Keratinocyte (primary cell): ENCODE results near the gene CLDN22. TPM values are rescaled to one million over a fixed set of nuclear protein-coding genes. Genes with fewer than 3 reads are reported as not detected.

ENCODE experiments used
- DNase-seq: peaks from one replicate; pipeline ENCODE4 v3.0.0-alpha.2; 2011; ENCODE audit warnings: low read depth, missing footprints, low spot score
- FAIRE-seq: peaks from 2 replicates; lab custom pipeline; 2011; peaks lifted over from hg19 to GRCh38; lab: Jason Lieb, UNC
- H2AFZ ChIP-seq: 2 replicates; pipeline ENCODE4 v1.6.0; 2012; ENCODE audit warnings: low read length, control low read depth, inconsistent platforms; ENCODE audit not compliant: control insufficient read depth
- H3K27ac ChIP-seq: 2 replicates; pipeline ENCODE4 v1.5.1; 2011; ENCODE audit warnings: low read length; ENCODE audit not compliant: control insufficient read depth, insufficient read depth
- H3K27me3 ChIP-seq: 3 replicates; pipeline ENCODE4 v1.6.0; 2011; ENCODE audit warnings: low read length; ENCODE audit not compliant: control insufficient read depth, insufficient read depth; ENCODE audit errors: extremely low read depth
- H3K36me3 ChIP-seq, 2 experiments: 2 replicates in 1 of 2; 3 replicates in 1 of 2; pipeline ENCODE4 v1.5.1; 2011; ENCODE audit warnings: low read length in 2 of 2, mild to moderate bottlenecking in 1 of 2; ENCODE audit not compliant: control insufficient read depth in 2 of 2, insufficient read depth in 2 of 2; ENCODE audit errors: extremely low read depth in 1 of 2
- H3K4me1 ChIP-seq: 3 replicates; pipeline ENCODE4 v1.5.1; 2011; ENCODE audit warnings: low read length; ENCODE audit not compliant: control insufficient read depth, insufficient read depth; ENCODE audit errors: extremely low read depth
- H3K4me2 ChIP-seq: 3 replicates; pipeline ENCODE4 v1.6.0; 2011; ENCODE audit warnings: low read depth, low read length; ENCODE audit not compliant: control insufficient read depth, insufficient read depth; ENCODE audit errors: extremely low read depth
- H3K4me3 ChIP-seq, 3 experiments: fragments of 200-600 bp in 1 of 3; sonication (generic) in 1 of 3; 2 replicates in 2 of 3; 3 replicates in 1 of 3; pipeline ENCODE4 v1.5.1; 2011 to 2016; ENCODE audit warnings: low read length in 3 of 3, mild to moderate bottlenecking in 3 of 3, control low read depth in 2 of 3, inconsistent platforms in 1 of 3, low read depth in 1 of 3, mixed read lengths in 1 of 3, mixed run types in 1 of 3, moderate library complexity in 1 of 3; ENCODE audit not compliant: control insufficient read depth in 2 of 3, insufficient read depth in 2 of 3; ENCODE audit errors: extremely low read depth in 1 of 3
- H3K79me2 ChIP-seq: 2 replicates; pipeline ENCODE4 v1.6.0; 2012; ENCODE audit warnings: low read length; ENCODE audit not compliant: control insufficient read depth, insufficient read depth
- H3K9ac ChIP-seq: 3 replicates; pipeline ENCODE4 v1.6.0; 2011; ENCODE audit warnings: low read length; ENCODE audit not compliant: control insufficient read depth, insufficient read depth; ENCODE audit errors: extremely low read depth
- H3K9me1 ChIP-seq: 3 replicates; pipeline ENCODE4 v1.6.0; 2011; ENCODE audit warnings: low read length; ENCODE audit not compliant: control insufficient read depth, insufficient read depth; ENCODE audit errors: extremely low read depth
- H3K9me3 ChIP-seq: 2 replicates; pipeline ENCODE4 v1.5.1; 2012; ENCODE audit warnings: low read depth, low read length; ENCODE audit not compliant: control insufficient read depth
- H4K20me1 ChIP-seq: 3 replicates; pipeline ENCODE4 v1.6.0; 2011; ENCODE audit warnings: low read length; ENCODE audit not compliant: control insufficient read depth, insufficient read depth; ENCODE audit errors: extremely low read depth
- EZH2 ChIP-seq: IDR thresholded peaks from one replicate; pipeline ENCODE4 v1.6.1; 2012; ENCODE audit warnings: inconsistent platforms, mild to moderate bottlenecking, low read length, moderate library complexity
- dilution Hi-C: fragments of 300-500 bp; cut with MboI; formaldehyde crosslinking; loops from one replicate; pipeline ENCODE4 v1.7.0; 2020; ENCODE audit warnings: low sequenced_read_pairs; ENCODE audit not compliant: extremely low pct_ligation_motif_present
- polyA plus RNA-seq, 5 experiments: library from polyadenylated mRNA; depleted of rRNA in 3 of 5; stranded (reverse) in 3 of 5; stranded (forward) in 1 of 5; unstranded in 1 of 5; fragments of >200 nt; gene quantifications; 1 replicate in 1 of 5; 2 replicates in 3 of 5; 3 replicates in 1 of 5; pipeline versions ENCODE4 v1.2.1 to v1.2.3, GENCODE V29; 2011 to 2012; ENCODE audit warnings: missing spikeins in 2 of 5, low read depth in 1 of 5, low replicate concordance in 1 of 5
- TF ChIP-seq, protein P1 (sequence below), 3 experiments: IDR thresholded peaks in 1 of 3; conservative IDR thresholded peaks in 1 of 3; optimal IDR thresholded peaks in 1 of 3; 2 replicates in 2 of 3; 3 replicates in 1 of 3; pipeline versions ENCODE3 to v1.5.1; 2011; ENCODE audit warnings: low read length in 3 of 3, mild to moderate bottlenecking in 3 of 3, moderate library complexity in 2 of 3, control low read depth in 1 of 3, inconsistent platforms in 1 of 3; ENCODE audit not compliant: insufficient read depth in 2 of 3; ENCODE audit errors: extremely low read depth in 1 of 3

The CLDN22 gene
- polyA plus RNA-seq, 1 donor (not counting 4 experiments of a cell fraction or from before 2014, with no cell fraction given) = 0.03 TPM

DNA sequence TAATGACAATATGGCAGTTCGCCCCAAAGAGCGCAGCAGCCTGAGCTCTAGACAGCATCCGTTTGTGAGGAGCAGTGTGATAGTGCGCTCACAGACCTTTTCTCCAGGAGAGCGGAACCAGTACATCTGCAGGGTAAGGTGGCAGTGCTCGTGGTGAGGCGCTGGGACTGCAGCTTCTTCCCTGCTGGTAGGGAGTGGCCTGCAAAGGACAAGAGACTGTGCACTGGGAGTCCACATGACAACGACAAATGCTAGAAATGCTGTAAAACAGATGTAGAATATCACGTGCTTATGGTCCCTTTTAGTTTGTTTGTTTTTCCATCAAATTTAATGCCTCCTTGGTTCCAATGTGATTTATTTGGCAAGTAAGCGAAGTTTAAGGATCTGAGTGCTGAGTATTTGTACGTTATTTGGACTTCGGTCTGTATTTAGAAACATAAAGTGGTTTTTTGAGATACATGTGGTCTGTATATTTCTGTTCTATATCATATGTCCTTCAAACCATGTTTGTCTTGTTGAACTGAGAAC lies 35.8 kb downstream of the CLDN22 start:
- Histone ChIP-seq H2AFZ (no peak overlapping the region), H4K20me1 (no peaks in the 10 kb centered on the region), H3K36me3 (peaks cover 23 to 25% of the 10 kb centered on the region in 2 experiments), H3K4me1 (no peaks in the 10 kb centered on the region), H3K4me3 (no peak overlapping the region), H3K9me1 (no peaks in the 10 kb centered on the region), H3K9me3 (no peaks in the 10 kb centered on the region), H3K27ac (no peak overlapping the region), H3K4me2 (no peak overlapping the region), H3K79me2 (no peaks in the 10 kb centered on the region), H3K27me3 (no peaks in the 10 kb centered on the region), H3K9ac (no peak overlapping the region)
- dilution Hi-C loops = no loop called here
- DNase-seq (no peak), FAIRE-seq (no peak)
- TF ChIP-seq EZH2 = no peak
- TF ChIP-seq, protein P1, sequence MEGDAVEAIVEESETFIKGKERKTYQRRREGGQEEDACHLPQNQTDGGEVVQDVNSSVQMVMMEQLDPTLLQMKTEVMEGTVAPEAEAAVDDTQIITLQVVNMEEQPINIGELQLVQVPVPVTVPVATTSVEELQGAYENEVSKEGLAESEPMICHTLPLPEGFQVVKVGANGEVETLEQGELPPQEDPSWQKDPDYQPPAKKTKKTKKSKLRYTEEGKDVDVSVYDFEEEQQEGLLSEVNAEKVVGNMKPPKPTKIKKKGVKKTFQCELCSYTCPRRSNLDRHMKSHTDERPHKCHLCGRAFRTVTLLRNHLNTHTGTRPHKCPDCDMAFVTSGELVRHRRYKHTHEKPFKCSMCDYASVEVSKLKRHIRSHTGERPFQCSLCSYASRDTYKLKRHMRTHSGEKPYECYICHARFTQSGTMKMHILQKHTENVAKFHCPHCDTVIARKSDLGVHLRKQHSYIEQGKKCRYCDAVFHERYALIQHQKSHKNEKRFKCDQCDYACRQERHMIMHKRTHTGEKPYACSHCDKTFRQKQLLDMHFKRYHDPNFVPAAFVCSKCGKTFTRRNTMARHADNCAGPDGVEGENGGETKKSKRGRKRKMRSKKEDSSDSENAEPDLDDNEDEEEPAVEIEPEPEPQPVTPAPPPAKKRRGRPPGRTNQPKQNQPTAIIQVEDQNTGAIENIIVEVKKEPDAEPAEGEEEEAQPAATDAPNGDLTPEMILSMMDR (optimal IDR thresholded peaks at IDR 0.05 in 1 of 3, IDR thresholded peaks at IDR 0.05 in 1 of 3, conservative IDR thresholded peaks at IDR 0.05 in 1 of 3; ENCODE audit: extremely low read depth in 1 of 3, insufficient read depth in 2 of 3, low read length in 3 of 3) = no peak

DNA sequence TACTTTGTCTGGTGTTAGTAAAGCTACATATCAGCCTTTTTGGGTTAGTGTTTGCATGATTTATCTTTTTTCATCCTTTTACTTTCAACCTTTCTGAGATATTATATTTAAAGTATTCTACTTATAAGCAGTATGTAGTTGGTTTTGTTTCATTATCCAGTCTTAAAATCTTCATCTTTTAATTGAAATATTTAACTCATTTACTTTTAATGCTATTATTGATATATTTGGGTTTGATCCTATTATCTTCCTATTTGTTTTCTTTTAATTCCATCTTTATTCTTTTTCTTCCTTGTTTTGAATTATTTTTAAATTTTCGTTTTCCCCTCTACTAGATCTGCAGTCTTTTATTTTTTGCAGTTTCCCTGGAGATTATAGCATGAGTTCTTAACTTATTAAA lies 44.0 kb downstream of the CLDN22 start:
- no peak overlapping the region for H3K27ac ChIP-seq
- H4K20me1 ChIP-seq = no peaks in the 10 kb centered on the region
- no peak for TF ChIP-seq EZH2
- TF ChIP-seq, protein P1 (optimal IDR thresholded peaks at IDR 0.05 in 1 of 3, IDR thresholded peaks at IDR 0.05 in 1 of 3, conservative IDR thresholded peaks at IDR 0.05 in 1 of 3; ENCODE audit: extremely low read depth in 1 of 3, insufficient read depth in 2 of 3, low read length in 3 of 3) = no peak
- H3K4me2 ChIP-seq = no peak overlapping the region
- H3K27me3 ChIP-seq = no peaks in the 10 kb centered on the region
- no peak for FAIRE-seq
- no peak overlapping the region for H3K9ac ChIP-seq
- no peaks in the 10 kb centered on the region for H3K4me1 ChIP-seq
- dilution Hi-C loops = no loop called here
- H3K9me1 ChIP-seq = no peaks in the 10 kb centered on the region
- peaks cover 2% of the 10 kb centered on the region for H3K9me3 ChIP-seq
- H3K79me2 ChIP-seq = no peaks in the 10 kb centered on the region
- H3K36me3 ChIP-seq = peaks cover 3 to 9% of the 10 kb centered on the region in 2 experiments
- no peak overlapping the region for H2AFZ ChIP-seq
- no peak for DNase-seq
- no peak overlapping the region for H3K4me3 ChIP-seq
